GM18867 (cell line): Measurements from ENCODE around the gene MARCHF3.

ENCODE experiments used
- ATAC-seq: cut with Tn5 transposase; IDR thresholded peaks from one replicate; pipeline ENCODE4 v1.9.1; 2021; ENCODE audit warnings: mild to moderate bottlenecking, moderate library complexity; ENCODE audit not compliant: unreplicated experiment

The MARCHF3 gene

DNA sequence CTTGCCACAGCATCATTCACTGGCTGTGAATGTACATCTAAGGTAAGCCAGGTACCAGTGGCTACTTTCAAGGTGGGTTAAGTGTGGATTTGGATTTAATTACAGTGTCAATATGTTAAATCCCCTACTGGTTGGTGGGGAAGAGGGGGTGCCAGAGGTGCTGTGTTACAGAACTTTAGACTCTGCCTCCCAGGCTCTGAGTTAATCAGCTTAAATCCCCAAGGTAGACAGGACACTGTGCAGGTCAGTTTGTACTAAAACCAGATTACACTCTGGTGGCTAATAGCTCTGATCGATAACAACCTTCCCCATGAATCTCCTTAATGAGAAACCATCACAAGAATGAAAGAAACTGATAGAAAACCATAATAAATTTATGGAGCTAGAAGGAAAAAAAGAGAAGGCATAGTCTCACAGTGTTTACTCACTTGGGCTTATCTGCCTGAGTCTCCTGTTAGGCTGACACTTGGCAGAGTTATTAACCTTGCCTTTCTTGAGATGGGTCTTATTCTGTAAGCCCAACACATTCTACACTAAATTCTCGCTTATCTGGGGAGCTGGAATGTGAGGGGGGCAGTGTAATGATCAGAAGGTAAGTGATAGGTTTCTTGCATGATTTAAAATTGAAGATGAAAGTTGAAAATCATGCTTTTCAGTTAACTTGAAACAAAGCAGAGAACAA lies 146.7 kb downstream of the MARCHF3 start:
- ATAC-seq = no peak

- no peak for ATAC-seq
Observed at GRCh38 chr5:126881821-126882600, 148.3 kb downstream of the MARCHF3 start.

DNA sequence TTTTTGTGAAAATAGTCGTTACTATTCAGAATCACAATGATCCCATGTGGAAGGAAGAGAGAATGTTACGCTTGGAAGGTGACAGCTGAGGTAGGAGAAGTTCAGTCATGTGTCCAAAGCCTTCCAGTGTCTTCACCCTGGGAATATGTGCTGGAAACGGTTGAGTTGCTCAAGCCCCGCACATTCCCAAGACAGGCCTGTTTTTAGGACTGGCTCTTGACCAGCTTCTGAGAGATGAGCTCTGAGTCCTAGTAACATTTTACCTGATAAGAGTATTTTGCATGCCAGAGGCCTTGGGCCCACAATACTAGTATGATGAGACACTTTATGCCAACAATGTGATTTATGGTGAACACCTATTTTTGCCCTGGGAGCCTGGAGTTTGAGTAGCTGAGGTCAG lies 151.7 kb downstream of the MARCHF3 start:
- ATAC-seq = no peak

DNA sequence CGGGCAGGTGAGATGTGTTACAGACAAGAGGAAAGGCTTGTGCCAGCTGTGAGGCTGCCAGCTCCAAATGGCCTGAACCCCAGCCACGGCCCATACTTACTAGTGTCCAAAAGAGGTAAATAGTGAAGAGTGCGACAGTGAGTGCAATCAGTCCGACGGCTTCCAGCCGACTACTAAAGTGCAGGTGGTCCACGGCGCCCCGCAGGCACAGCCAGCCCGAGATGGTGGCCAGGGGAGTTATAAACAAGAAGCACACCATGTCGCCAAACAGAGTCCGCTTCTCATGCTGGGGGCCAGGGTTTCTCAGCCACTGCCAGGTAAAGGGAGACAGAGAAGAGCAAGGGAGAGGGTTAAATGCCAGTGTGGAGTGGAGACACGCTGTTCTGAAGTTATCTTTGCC lies 152.3 kb downstream of the MARCHF3 start:
- no peak for ATAC-seq

GRCh38 chr5:126877602-126878001 lies 152.8 kb downstream of the MARCHF3 start:
- ATAC-seq = no peak

GRCh38 chr5:126875303-126875785 lies 155.0 kb downstream of the MARCHF3 start:
- ATAC-seq = no peak

- ATAC-seq = no peak
Observed at GRCh38 chr5:126872561-126873354, 157.6 kb downstream of the MARCHF3 start.

DNA sequence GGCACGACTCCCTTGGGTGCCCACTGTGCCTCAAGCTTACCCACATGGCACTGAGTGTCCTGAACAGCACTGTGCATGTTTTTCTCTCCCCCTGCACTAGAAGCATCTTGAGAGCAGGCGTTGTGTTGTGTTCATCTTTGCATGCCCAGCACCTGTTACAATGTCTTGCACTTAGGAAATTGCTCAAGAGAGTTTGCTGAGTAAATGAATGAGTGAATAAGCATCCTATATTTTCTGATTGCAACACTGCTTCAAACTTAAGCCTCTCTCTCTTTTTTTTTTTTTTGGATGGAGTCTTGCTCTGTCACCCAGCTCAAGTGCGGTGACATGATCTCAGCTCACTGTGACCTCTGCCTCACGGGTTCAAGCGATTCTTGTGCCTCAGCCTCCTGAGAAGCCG lies 158.9 kb downstream of the MARCHF3 start:
- ATAC-seq = no peak

DNA sequence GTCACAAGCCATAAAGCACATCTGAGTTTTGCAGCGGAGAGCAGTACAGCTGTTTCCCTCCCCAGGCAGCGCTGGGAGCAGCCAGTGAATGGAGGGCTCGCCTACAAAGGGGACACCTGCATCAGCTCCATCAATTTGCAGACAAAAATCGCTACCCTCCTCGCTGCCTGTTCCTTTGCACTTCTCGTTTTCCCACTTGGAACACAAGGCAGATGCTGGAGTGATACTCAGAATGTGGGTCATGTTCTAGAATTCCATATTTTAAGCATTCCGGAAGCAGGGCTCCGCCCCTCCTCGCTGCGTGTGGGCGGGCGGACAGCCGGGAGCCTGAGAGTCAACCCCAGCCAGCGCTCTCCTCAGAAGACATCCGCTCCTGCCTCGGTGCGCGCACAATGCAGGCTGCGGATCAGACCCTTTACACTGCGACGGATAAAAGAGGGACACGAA lies 161.3 kb downstream of the MARCHF3 start:
- ATAC-seq = no peak

- no peak for ATAC-seq
Observed at GRCh38 chr5:126868338-126869004, 161.9 kb downstream of the MARCHF3 start.

- no peak for ATAC-seq
Observed at GRCh38 chr5:126866851-126867636, 163.3 kb downstream of the MARCHF3 start.

DNA sequence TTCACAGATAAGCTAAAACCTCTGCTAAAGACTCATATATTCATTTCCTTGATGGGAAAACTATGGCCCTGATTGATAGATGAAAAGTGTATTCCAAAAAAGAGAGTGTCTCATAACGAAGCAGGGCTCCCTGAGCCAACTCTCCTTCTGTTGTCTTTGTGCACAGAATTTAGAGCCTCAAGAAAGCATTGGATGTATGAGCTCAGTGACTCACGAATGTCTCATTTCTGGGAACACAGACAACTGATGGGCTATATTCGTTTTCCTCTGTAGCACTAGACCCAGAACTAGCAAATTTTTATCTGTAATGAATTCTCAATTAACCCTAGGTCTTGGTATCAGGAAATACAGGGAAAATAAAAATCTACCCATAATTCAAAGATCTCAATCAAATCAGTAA lies 165.1 kb downstream of the MARCHF3 start:
- ATAC-seq = no peak

DNA sequence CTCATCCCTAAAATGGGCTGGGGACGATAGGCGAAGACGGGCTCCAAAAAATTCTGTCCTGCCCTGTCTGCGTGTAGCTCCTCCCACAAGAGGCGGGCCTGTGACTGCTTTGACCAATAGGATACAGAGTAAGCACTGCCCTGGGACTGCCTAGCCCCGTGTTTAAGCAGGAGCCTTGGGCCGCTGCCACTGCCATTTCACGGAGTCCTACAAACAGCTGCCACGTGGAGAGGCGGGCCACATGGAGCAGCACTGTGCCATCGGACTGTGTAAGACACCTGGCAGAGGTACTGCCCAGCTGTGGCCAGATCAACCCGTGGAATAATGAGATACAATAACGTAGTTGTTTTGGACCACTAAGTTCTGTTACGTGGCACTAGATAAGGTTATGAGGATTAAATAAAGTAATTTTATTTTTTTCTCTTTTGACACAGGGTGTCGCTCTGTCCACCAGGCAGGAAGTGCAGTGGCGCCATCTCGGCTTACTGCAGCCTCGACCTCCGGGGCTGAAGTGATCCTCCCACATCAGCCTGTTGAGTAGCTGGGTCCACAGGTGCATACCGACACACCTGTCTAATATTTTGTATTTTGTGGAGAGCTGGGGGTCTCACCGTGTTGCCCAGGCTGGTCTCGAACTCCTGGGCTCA lies 166.2 kb downstream of the MARCHF3 start:
- ATAC-seq = no peak

DNA sequence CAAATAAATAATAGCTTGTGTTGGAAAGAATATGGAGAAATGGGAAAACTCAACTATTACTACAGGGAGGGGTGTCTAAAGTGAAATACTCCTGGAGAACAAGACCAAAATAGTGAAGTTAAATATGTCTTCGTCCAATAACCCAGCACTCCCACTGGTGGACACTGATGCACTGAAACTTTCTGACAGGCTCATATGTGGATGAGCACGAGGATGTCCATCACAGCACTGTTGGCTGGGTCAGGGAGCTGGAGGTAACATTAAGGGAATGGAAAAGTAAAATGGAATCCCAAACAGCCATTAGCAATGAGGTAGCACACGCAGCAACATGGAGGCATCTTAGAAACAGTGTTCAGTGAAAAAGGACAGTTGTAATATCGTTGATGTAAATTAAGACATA lies 167.0 kb downstream of the MARCHF3 start:
- no peak for ATAC-seq

GRCh38 chr5:126858441-126858840 lies 171.9 kb downstream of the MARCHF3 start:
- ATAC-seq = no peak

- no peak for ATAC-seq
Observed at GRCh38 chr5:126857472-126858410, 172.6 kb downstream of the MARCHF3 start.

GRCh38 chr5:126855266-126855665 lies 175.1 kb downstream of the MARCHF3 start:
- no peak for ATAC-seq

- ATAC-seq = no peak
Observed at GRCh38 chr5:126854526-126855110, 175.7 kb downstream of the MARCHF3 start.
